Small intestine (tissue), 7 donors: Measurements from ENCODE around the gene CYBRD1. TPM values are rescaled to one million over a fixed set of nuclear protein-coding genes. Genes with fewer than 3 reads are reported as not detected.

Experiments used
- DNase-seq, 2 donors: peaks; one replicate each; pipeline versions ENCODE4 v3.0.0 to v3.0.0-alpha.2; 2013
- FAIRE-seq: peaks from 2 replicates; lab custom pipeline; 2012; peaks lifted over from hg19 to GRCh38; lab: Jason Lieb, UNC
- H3K27ac ChIP-seq, 3 donors: one replicate each; pipeline ENCODE4 v1.5.1; 2013; ENCODE audit warnings: low read length in 2 of 3, mild to moderate bottlenecking in 2 of 3, control low read depth in 1 of 3, inconsistent platforms in 1 of 3, low read depth in 1 of 3, moderate library complexity in 1 of 3
- H3K27me3 ChIP-seq, 3 donors: one replicate each; pipeline ENCODE4 v1.6.1; 2013; ENCODE audit warnings: low read length in 3 of 3, inconsistent platforms in 1 of 3; ENCODE audit not compliant: control insufficient read depth in 3 of 3, insufficient read depth in 3 of 3
- H3K36me3 ChIP-seq, 3 donors: one replicate each; pipeline ENCODE4 v1.6.1; 2013; ENCODE audit warnings: low read length in 3 of 3, inconsistent platforms in 1 of 3, low read depth in 1 of 3, mild to moderate bottlenecking in 1 of 3, moderate library complexity in 1 of 3; ENCODE audit not compliant: control insufficient read depth in 3 of 3, insufficient read depth in 2 of 3
- H3K4me1 ChIP-seq, 3 donors: one replicate each; pipeline ENCODE4 v1.6.1; 2013; ENCODE audit warnings: low read length in 2 of 3, inconsistent platforms in 1 of 3, low read depth in 1 of 3, mild to moderate bottlenecking in 1 of 3, moderate library complexity in 1 of 3; ENCODE audit not compliant: control insufficient read depth in 3 of 3, insufficient read depth in 2 of 3
- H3K4me3 ChIP-seq, 3 donors: one replicate each; pipeline ENCODE4 v1.5.1; 2013; ENCODE audit warnings: low read length in 3 of 3, control low read depth in 1 of 3, inconsistent platforms in 1 of 3, low read depth in 1 of 3, mild to moderate bottlenecking in 1 of 3, moderate library complexity in 1 of 3
- H3K9me3 ChIP-seq, 2 donors: one replicate each; pipeline ENCODE4 v1.6.1; 2013; ENCODE audit warnings: low read depth in 1 of 2, low read length in 1 of 2; ENCODE audit not compliant: control insufficient read depth in 2 of 2, insufficient read depth in 1 of 2
- WGBS, 3 donors: extraction: QIAGEN DNeasy Blood & Tissue Kit; methylation state at CpG; one replicate each; pipeline ENCODE4 v1.1.7; 2013; 5-methylcytosine and 5-hydroxymethylcytosine counted together
- polyA plus RNA-seq, 4 donors: library from polyadenylated mRNA; stranded (reverse) in 3 of 4; unstranded in 1 of 4; fragments of 200-250 nt in 3 of 4; fragments of 120-200 nt in 1 of 4; gene quantifications; one replicate each; pipeline versions ENCODE4 v1.2.1 to v1.2.3, GENCODE V29; 2013
- donor health status: healthy with polysubstance abuse.
- donor health status: control.
- donor health status: control.
- donor health status: Bipolar disorder and iron deficiency.
- donor health status: healthy.

The CYBRD1 gene
- polyA plus RNA-seq, 4 donors, result 12.4 to 305 (median 182) TPM

DNA sequence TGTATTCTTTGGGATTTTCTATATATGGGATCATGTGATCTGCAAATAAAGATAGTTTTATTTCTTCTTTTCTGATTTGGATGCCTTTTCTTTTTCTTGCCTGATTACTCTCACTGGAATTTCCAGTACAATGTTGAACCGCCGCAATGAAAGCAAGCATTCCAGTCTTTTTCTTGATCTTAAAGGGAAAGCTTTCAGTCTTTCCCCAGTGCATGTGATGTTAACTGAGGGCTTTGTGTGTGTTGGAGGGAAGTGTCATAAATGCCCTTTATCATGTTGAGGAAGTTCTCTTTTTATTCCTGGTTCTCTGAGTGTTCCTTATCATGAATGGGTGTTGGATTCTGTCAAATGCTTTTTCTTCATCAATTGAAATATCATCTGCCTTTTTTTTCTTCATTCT, 16.9 kb upstream of the CYBRD1 start:
- Histone ChIP-seq H3K9me3 (peaks cover 0 to 2% of the 10 kb centered on the region in 2 donors), H3K4me3 (no peak overlapping the region), H3K27ac (no peak overlapping the region), H3K4me1 (peaks cover 2 to 11% (median 4%) of the 10 kb centered on the region in 3 donors), H3K36me3 (no peaks in the 10 kb centered on the region), H3K27me3 (no peaks in the 10 kb centered on the region)
- no peak for FAIRE-seq
- DNase-seq, result peak in 1 of 2 donors; percentile 52
- 3 to 16% (median 15%) methylated on average over 2 of the region's 2 CpGs for WGBS, 3 donors

DNA sequence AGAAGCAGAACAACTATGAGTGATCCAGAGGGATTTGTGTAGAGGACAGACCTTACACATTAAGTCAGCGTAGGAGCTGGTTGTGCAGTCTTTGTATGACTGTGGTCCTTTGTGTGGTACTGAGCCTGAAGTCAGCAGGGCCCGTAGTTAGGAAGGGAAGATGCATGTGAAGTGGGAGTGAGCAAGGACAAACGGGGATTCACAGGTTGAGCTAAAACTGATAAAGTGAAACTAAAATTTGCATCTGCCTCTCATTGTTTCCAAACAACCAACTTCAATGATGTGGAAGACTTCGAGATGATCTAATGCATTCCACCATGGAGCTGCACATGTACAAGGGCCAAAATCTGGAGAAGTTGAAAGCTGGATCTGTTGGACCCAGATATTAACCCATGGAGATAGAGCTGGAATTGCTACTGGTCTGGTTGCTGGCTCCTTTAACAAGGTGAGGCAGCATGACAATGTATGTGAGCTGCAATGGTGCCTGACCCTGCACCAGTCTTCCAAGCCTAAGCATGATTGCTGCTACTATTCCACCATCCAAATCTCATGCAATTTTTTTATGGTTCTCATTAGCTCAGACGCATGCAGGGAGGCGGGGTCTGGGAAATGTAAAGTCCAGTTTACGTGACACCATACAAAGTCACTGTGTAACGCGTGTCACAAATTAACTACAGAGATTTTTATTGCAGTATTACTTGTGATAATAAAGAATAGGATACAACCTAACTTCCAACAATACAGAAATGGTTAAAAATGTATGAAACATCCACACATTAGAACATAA, 12.1 kb upstream of the CYBRD1 start:
- 26 to 73% (median 57%) methylated on average over 9 of the region's 9 CpGs for WGBS, 3 donors
- peak; percentile 36 to 92 for DNase-seq

GRCh38 chr2:171512014-171512413, 10.3 kb upstream of the CYBRD1 start:
- 70 to 90% (median 89%) methylated on average over 2 of the region's 2 CpGs for WGBS, 3 donors
- FAIRE-seq, result no peak

More for the DNA sequence above, 12.1 kb upstream of the CYBRD1 start:
- peak overlapping the region in 1 of 3 donors; percentile 37 for H3K27ac ChIP-seq
- no peak overlapping the region for H3K4me3 ChIP-seq
- no peak for FAIRE-seq
- peaks cover 0 to 22% (median 4%) of the 10 kb centered on the region in 3 donors for H3K4me1 ChIP-seq
- no peaks in the 10 kb centered on the region for H3K27me3 ChIP-seq
- no peaks in the 10 kb centered on the region for H3K36me3 ChIP-seq
- H3K9me3 ChIP-seq, result peaks cover 0 to 5% of the 10 kb centered on the region in 2 donors

GRCh38 chr2:171512683-171513195, 9.5 kb upstream of the CYBRD1 start:
- no peak overlapping the region for H3K27ac ChIP-seq
- H3K4me1 ChIP-seq, result peaks cover 0 to 20% (median 4%) of the 10 kb centered on the region in 3 donors
- FAIRE-seq (no peak), DNase-seq (no peak)
- H3K36me3 ChIP-seq, result no peaks in the 10 kb centered on the region
- H3K27me3 ChIP-seq, result no peaks in the 10 kb centered on the region
- peaks cover 0 to 5% of the 10 kb centered on the region in 2 donors for H3K9me3 ChIP-seq
- WGBS, 3 donors, result 70 to 82% (median 74%) methylated on average over 1 of the region's 1 CpG
- H3K4me3 ChIP-seq, result no peak overlapping the region

More at GRCh38 chr2:171512014-171512413, 10.3 kb upstream of the CYBRD1 start:
- DNase-seq, result no peak
- no peak overlapping the region for H3K4me3 ChIP-seq
- H3K4me1 ChIP-seq, result peaks cover 0 to 22% (median 4%) of the 10 kb centered on the region in 3 donors
- H3K36me3 ChIP-seq, result no peaks in the 10 kb centered on the region
- no peaks in the 10 kb centered on the region for H3K27me3 ChIP-seq
- H3K27ac ChIP-seq, result no peak overlapping the region
- peaks cover 0 to 5% of the 10 kb centered on the region in 2 donors for H3K9me3 ChIP-seq

GRCh38 chr2:171513719-171514160, 8.5 kb upstream of the CYBRD1 start:
- DNase-seq (peak in 1 of 2 donors; percentile 82), FAIRE-seq (no peak)

DNA sequence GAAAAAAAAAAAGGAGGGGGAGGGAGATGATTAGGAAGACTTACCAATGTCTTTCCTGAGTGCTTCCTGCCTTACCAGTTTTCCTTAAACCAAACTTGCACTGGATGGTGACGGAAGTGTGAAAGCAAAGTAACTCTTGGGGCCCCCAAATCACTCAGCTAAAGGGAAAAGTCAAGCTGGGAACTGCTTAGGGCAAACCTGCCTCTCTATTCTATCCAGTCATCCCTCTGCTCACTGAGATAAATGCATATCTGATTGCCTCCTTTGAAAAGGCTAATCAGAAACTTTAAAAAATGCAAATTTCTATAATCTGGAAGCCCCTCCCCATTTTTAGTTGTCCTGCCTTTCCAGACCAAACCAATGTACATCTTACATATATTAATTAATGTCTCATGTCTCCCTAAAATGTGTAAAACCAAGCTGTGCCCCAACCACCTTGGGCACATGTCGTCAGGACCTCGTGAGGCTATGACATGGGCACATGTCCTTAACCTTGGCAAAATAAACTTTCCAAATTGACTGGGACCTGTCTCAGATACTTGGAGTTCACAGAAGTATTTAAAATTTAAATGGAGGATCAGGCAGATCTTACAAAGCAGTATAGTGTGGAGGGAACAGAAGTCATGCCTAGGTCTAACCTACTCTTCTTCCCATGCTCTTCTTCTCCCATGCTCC, 7.2 kb upstream of the CYBRD1 start:
- 90 to 97% (median 97%) methylated on average over 3 of the region's 3 CpGs for WGBS, 3 donors
- no peak overlapping the region for H3K4me3 ChIP-seq
- no peaks in the 10 kb centered on the region for H3K36me3 ChIP-seq
- no peak overlapping the region for H3K27ac ChIP-seq
- no peak for FAIRE-seq
- no peak for DNase-seq
- H3K4me1 ChIP-seq, result peaks cover 0 to 12% (median 3%) of the 10 kb centered on the region in 3 donors
- peaks cover 0 to 5% of the 10 kb centered on the region in 2 donors for H3K9me3 ChIP-seq
- H3K27me3 ChIP-seq, result peaks cover 0 to 4% (median 0%) of the 10 kb centered on the region in 3 donors

More at GRCh38 chr2:171513719-171514160, 8.5 kb upstream of the CYBRD1 start:
- Histone ChIP-seq H3K9me3 (peaks cover 0 to 5% of the 10 kb centered on the region in 2 donors), H3K4me1 (peaks cover 0 to 20% (median 4%) of the 10 kb centered on the region in 3 donors), H3K4me3 (no peak overlapping the region), H3K27ac (no peak overlapping the region), H3K36me3 (no peaks in the 10 kb centered on the region), H3K27me3 (no peaks in the 10 kb centered on the region)
- 13 to 47% (median 39%) methylated on average over 3 of the region's 3 CpGs for WGBS, 3 donors

- DNase-seq, result no peak
- WGBS, 3 donors, result 72 to 81% (median 77%) methylated on average over 6 of the region's 6 CpGs
- Histone ChIP-seq H3K27ac (no peak overlapping the region), H3K36me3 (no peaks in the 10 kb centered on the region), H3K4me1 (peaks cover 0 to 11% (median 0%) of the 10 kb centered on the region in 3 donors), H3K27me3 (peaks cover 0 to 7% (median 0%) of the 10 kb centered on the region in 3 donors), H3K9me3 (no peaks in the 10 kb centered on the region), H3K4me3 (no peak overlapping the region)
- FAIRE-seq, result no peak
These were observed 6.5 kb upstream of the CYBRD1 start for GRCh38 chr2:171515672-171516298.

- H3K4me1 ChIP-seq, result peaks cover 0 to 4% (median 1%) of the 10 kb centered on the region in 3 donors
- H3K27me3 ChIP-seq, result peaks cover 0 to 14% (median 0%) of the 10 kb centered on the region in 3 donors
- FAIRE-seq (no peak), DNase-seq (no peak)
- no peaks in the 10 kb centered on the region for H3K9me3 ChIP-seq
- no peak overlapping the region for H3K4me3 ChIP-seq
- no peak overlapping the region for H3K27ac ChIP-seq
- H3K36me3 ChIP-seq, result no peaks in the 10 kb centered on the region
- 89 to 95% (median 93%) methylated on average over 5 of the region's 5 CpGs for WGBS, 3 donors
These were observed 5.5 kb upstream of the CYBRD1 start for GRCh38 chr2:171516793-171517192.
